KMS-11 (cell line): ENCODE data around the gene BMP8B.
"Not testable (repeated sequence)": the region's sequence is repeated elsewhere in the genome, so short reads cannot be mapped to it uniquely, and the experiment has no call there.

Experiments used
- H2AFZ ChIP-seq: fragments of 200-600 bp; sonication (generic); 2 replicates; pipeline ENCODE4 v1.6.1; 2016; ENCODE audit warnings: antibody characterized with exemption, mixed run types, low read depth
- H3K27ac ChIP-seq: fragments of 200-600 bp; sonication (generic); 2 replicates; pipeline ENCODE4 v1.6.1; 2016; ENCODE audit warnings: mild to moderate bottlenecking, mixed run types
- H3K27me3 ChIP-seq: fragments of 200-600 bp; sonication (generic); 2 replicates; pipeline ENCODE4 v1.6.1; 2017; ENCODE audit warnings: mild to moderate bottlenecking, low read depth, mixed run types, moderate library complexity; ENCODE audit not compliant: insufficient read depth
- H3K36me3 ChIP-seq: fragments of 200-600 bp; sonication (generic); 2 replicates; pipeline ENCODE4 v1.6.1; 2017; ENCODE audit warnings: mild to moderate bottlenecking, mixed run types; ENCODE audit not compliant: insufficient read depth
- H3K4me1 ChIP-seq: fragments of 200-600 bp; sonication (generic); 2 replicates; pipeline ENCODE4 v1.6.1; 2016; ENCODE audit warnings: mild to moderate bottlenecking, low read depth, mixed run types; ENCODE audit not compliant: poor library complexity, severe bottlenecking
- H3K4me2 ChIP-seq: fragments of 200-600 bp; sonication (generic); 2 replicates; pipeline ENCODE4 v1.7.0; 2016; ENCODE audit warnings: mild to moderate bottlenecking, mixed run types
- H3K4me3 ChIP-seq: fragments of 200-600 bp; sonication (generic); IDR thresholded peaks from 2 replicates; pipeline ENCODE4 v1.6.1; 2017; ENCODE audit warnings: low read depth, low read length, mixed read lengths; ENCODE audit not compliant: insufficient read depth
- H3K79me2 ChIP-seq: fragments of 200-600 bp; sonication (generic); 2 replicates; pipeline ENCODE4 v1.6.1; 2016; ENCODE audit warnings: low read depth, mixed run types; ENCODE audit not compliant: insufficient read depth
- H3K9ac ChIP-seq: fragments of 200-600 bp; sonication (generic); 2 replicates; pipeline ENCODE4 v1.6.1; 2016; ENCODE audit warnings: mild to moderate bottlenecking, mixed run types
- H4K20me1 ChIP-seq: fragments of 200-600 bp; sonication (generic); 2 replicates; pipeline ENCODE4 v1.6.1; 2016; ENCODE audit warnings: mild to moderate bottlenecking, mixed run types; ENCODE audit not compliant: insufficient read depth
- TF ChIP-seq, protein P1 (sequence below): fragments of 200-600 bp; sonication (generic); conservative IDR thresholded peaks from 2 replicates; pipeline ENCODE4 v1.6.1; 2017; ENCODE audit warnings: low read depth, mild to moderate bottlenecking, antibody characterized with exemption, low read length, moderate library complexity, mixed read lengths

BMP8B gene

GRCh38 chr1:39779821-39780220 lies 8.8 kb downstream of the BMP8B start:
- Histone ChIP-seq H3K4me3 (no peak overlapping the region), H3K4me2 (no peak overlapping the region), H3K9ac (no peak overlapping the region), H3K27me3 (no peaks in the 10 kb centered on the region), H3K36me3 (no peaks in the 10 kb centered on the region), H3K4me1 (peaks cover 20% of the 10 kb centered on the region), H4K20me1 (no peaks in the 10 kb centered on the region), H3K27ac (no peak overlapping the region), H3K79me2 (no peaks in the 10 kb centered on the region), H2AFZ (no peak overlapping the region)
- TF ChIP-seq, protein P1, sequence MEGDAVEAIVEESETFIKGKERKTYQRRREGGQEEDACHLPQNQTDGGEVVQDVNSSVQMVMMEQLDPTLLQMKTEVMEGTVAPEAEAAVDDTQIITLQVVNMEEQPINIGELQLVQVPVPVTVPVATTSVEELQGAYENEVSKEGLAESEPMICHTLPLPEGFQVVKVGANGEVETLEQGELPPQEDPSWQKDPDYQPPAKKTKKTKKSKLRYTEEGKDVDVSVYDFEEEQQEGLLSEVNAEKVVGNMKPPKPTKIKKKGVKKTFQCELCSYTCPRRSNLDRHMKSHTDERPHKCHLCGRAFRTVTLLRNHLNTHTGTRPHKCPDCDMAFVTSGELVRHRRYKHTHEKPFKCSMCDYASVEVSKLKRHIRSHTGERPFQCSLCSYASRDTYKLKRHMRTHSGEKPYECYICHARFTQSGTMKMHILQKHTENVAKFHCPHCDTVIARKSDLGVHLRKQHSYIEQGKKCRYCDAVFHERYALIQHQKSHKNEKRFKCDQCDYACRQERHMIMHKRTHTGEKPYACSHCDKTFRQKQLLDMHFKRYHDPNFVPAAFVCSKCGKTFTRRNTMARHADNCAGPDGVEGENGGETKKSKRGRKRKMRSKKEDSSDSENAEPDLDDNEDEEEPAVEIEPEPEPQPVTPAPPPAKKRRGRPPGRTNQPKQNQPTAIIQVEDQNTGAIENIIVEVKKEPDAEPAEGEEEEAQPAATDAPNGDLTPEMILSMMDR, result no peak

DNA sequence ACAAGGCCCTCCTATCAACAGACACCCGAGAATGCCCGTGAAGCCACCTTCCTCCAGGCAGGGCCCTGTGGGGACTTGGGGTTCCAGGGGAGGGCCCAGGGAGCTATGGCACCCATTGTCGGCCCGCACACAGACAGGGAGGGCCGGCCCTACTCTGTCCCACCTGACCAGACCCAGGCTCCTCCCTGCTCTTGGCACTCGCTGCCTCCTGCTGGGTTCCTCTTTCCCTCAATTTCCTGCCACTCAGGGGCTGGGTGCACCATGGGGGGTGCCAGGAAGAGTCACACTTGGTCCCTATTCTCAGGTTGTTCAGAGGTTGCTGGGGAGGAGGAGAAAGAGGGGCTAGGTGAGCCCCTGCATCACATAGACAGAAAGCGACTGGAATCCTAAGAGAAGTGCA lies 9.5 kb downstream of the BMP8B start:
- Histone ChIP-seq H3K9ac (no peak overlapping the region), H3K4me1 (peaks cover 20% of the 10 kb centered on the region), H3K36me3 (no peaks in the 10 kb centered on the region), H3K79me2 (no peaks in the 10 kb centered on the region), H4K20me1 (no peaks in the 10 kb centered on the region), H2AFZ (no peak overlapping the region), H3K4me3 (no peak overlapping the region), H3K27me3 (no peaks in the 10 kb centered on the region), H3K27ac (no peak overlapping the region), H3K4me2 (no peak overlapping the region)
- TF ChIP-seq, protein P1, result no peak

- H3K27ac ChIP-seq, H3K27me3 ChIP-seq, H3K4me3 ChIP-seq, H2AFZ ChIP-seq, H3K9ac ChIP-seq, H3K79me2 ChIP-seq, H3K36me3 ChIP-seq, H4K20me1 ChIP-seq, H3K4me2 ChIP-seq: not testable (repeated sequence)
- H3K4me1 ChIP-seq, result peaks cover 20% of the 10 kb centered on the region
These were observed 10.1 kb downstream of the BMP8B start for GRCh38 chr1:39778463-39779099.

DNA sequence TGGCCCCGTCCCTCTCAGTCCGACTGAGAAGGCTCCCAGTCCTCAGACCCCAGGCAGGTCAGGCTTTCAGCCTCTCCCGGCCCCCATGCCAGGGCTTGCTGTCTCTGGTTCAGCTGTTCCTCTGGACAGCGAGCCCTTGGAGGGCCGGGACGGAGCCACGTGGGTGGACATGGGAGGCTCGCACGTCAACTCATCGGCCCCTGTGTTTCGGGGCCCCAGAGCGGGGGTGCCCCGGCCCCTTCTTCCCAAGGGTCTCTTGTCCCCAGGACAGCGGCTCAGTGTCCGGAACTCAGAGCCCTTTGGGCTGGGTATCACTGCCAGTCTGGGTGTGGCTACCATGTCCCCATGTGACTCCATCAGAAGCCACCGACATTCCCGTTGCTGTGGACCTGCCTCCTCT lies 10.8 kb downstream of the BMP8B start:
- not testable (repeated sequence) for H4K20me1 ChIP-seq, H3K9ac ChIP-seq, H3K36me3 ChIP-seq, H3K4me2 ChIP-seq, H2AFZ ChIP-seq, H3K4me3 ChIP-seq, H3K27ac ChIP-seq, H3K79me2 ChIP-seq, H3K27me3 ChIP-seq
- H3K4me1 ChIP-seq, result peaks cover 20% of the 10 kb centered on the region

DNA sequence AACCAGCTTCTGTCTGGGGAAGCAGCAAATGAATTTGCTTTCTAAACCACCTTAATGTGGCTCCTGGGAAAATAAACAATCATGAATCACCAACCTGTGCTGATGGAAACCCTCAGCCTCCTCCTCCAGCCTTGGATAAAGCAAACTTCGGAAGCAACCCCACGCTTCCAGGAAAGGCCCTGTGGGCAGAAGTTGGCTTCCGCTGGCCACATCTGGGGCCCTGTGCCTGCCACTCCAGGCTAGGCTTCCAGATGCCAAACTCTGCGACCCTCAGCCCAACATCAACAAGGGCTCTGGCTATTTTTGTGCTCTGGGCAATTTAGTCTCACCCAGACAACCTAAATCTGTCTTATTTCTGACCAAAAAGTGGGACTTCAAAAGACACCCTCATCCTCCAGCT lies 11.4 kb downstream of the BMP8B start:
- H3K4me3 ChIP-seq, result no peak overlapping the region
- TF ChIP-seq, protein P1, result no peak
- H3K27ac ChIP-seq, result peak overlapping the region; percentile 73; the same call in 1 of the 2 replicates
- no peaks in the 10 kb centered on the region for H3K27me3 ChIP-seq
- no peak overlapping the region for H3K4me2 ChIP-seq
- H3K79me2 ChIP-seq, result no peaks in the 10 kb centered on the region
- no peak overlapping the region for H3K9ac ChIP-seq
- H3K4me1 ChIP-seq, result peaks cover 20% of the 10 kb centered on the region
- H4K20me1 ChIP-seq, result no peaks in the 10 kb centered on the region
- H3K36me3 ChIP-seq, result no peaks in the 10 kb centered on the region
- H2AFZ ChIP-seq, result no peak overlapping the region
